Measurements from ENCODE around the gene C12orf42. TPM values are rescaled to one million over a fixed set of nuclear protein-coding genes. Genes with fewer than 3 reads are reported as not detected.

The C12orf42 gene
- total RNA-seq, 3 donors from 2014 or later (not counting 1 experiment from before 2014, with no cell fraction given), result 1.3 to 1.7 (median 1.6) TPM

DNA sequence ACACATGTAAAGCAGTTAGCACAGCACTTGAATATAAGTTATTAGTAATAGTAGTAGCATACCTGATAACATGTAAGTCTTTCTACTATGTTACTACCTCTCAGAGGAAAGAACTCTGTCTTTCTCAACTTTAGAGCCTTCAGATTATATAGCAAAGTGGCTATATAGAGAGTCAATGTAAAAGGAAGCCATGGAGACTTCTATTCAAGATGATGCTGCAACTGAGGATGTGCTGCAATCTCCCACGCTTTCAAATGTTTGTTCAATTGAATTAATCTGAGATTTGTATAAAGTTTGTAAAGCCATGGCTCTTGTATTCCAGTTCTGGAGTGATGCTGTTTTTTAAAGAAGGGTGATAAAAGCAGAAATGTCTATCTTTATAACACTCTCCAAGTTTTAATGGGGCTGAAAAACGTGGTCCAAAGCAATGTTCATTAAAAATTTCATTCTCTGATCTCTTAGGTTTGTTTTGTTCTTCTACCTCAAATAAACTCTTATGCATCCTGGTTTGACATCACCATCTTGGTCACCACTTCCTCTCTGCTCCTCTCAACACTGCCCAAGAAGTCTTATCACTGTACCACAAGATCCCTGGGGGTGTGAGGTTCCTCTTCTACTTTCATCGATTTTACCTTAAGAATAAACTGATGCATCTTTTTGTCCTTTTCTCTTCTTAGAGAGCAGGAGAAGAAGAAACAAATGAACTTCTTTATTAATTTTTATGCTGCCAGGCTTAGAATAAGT lies 40.6 kb downstream of the C12orf42 start:
- H3K27ac Mint-ChIP-seq, result no peak overlapping the region
- Histone ChIP-seq H3K4me3 (ENCODE audit: low read length) (no peak overlapping the region), H3K36me3 (ENCODE audit: control insufficient read depth, insufficient read depth, low read length) (no peaks in the 10 kb centered on the region), H3K27me3 (ENCODE audit: control insufficient read depth, insufficient read depth, low read length) (no peaks in the 10 kb centered on the region), H3K4me1 (ENCODE audit: control insufficient read depth, insufficient read depth, low read length) (peaks cover 2% of the 10 kb centered on the region), H3K27ac (ENCODE audit: low read length) (peak overlapping the region; percentile 47), H3K9me3 (ENCODE audit: control insufficient read depth, insufficient read depth, low read length) (no peaks in the 10 kb centered on the region)
- TF ChIP-seq, protein P1, sequence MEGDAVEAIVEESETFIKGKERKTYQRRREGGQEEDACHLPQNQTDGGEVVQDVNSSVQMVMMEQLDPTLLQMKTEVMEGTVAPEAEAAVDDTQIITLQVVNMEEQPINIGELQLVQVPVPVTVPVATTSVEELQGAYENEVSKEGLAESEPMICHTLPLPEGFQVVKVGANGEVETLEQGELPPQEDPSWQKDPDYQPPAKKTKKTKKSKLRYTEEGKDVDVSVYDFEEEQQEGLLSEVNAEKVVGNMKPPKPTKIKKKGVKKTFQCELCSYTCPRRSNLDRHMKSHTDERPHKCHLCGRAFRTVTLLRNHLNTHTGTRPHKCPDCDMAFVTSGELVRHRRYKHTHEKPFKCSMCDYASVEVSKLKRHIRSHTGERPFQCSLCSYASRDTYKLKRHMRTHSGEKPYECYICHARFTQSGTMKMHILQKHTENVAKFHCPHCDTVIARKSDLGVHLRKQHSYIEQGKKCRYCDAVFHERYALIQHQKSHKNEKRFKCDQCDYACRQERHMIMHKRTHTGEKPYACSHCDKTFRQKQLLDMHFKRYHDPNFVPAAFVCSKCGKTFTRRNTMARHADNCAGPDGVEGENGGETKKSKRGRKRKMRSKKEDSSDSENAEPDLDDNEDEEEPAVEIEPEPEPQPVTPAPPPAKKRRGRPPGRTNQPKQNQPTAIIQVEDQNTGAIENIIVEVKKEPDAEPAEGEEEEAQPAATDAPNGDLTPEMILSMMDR (IDR thresholded peaks at IDR 0.05), result no peak
- intact Hi-C loops (cut with micrococcal nuclease), result no loop called here
- H3K9me3 Mint-ChIP-seq, result peaks cover 0 to 3% of the 10 kb centered on the region in 2 donors
- H3K27me3 Mint-ChIP-seq (ENCODE audit: low read depth in 2 of 2), result no peaks in the 10 kb centered on the region
- no peak overlapping the region for H3K4me3 Mint-ChIP-seq
- H3K4me1 Mint-ChIP-seq, result peaks cover 0 to 9% of the 10 kb centered on the region in 2 donors
- no peaks in the 10 kb centered on the region for H3K36me3 Mint-ChIP-seq
- DNase-seq (peak in 1 of 2 donors; percentile 64), ATAC-seq (peak in 2 of 3 donors; percentile 32 to 41)
- WGBS (ENCODE audit: insufficient coverage), result 35% methylated on average over 2 of the region's 3 CpGs

- Mint-ChIP-seq H3K36me3 (no peaks in the 10 kb centered on the region), H3K9me3 (peaks cover 2 to 6% of the 10 kb centered on the region in 2 donors), H3K27me3 (ENCODE audit: low read depth in 2 of 2) (no peaks in the 10 kb centered on the region), H3K27ac (no peak overlapping the region), H3K4me1 (peaks cover 4 to 11% of the 10 kb centered on the region in 2 donors), H3K4me3 (no peak overlapping the region)
- ATAC-seq (no peak), DNase-seq (no peak)
- H3K9me3 ChIP-seq (ENCODE audit: control insufficient read depth, insufficient read depth, low read length), result no peaks in the 10 kb centered on the region
- no peaks in the 10 kb centered on the region for H3K36me3 ChIP-seq (ENCODE audit: control insufficient read depth, insufficient read depth, low read length)
- H3K27ac ChIP-seq (ENCODE audit: low read length), result no peak overlapping the region
- 50% methylated on average over 2 of the region's 4 CpGs for WGBS (ENCODE audit: insufficient coverage)
- intact Hi-C loops (cut with micrococcal nuclease), result no loop called here
- TF ChIP-seq, protein P1 (IDR thresholded peaks at IDR 0.05), result no peak
- H3K27me3 ChIP-seq (ENCODE audit: control insufficient read depth, insufficient read depth, low read length), result no peaks in the 10 kb centered on the region
- H3K4me1 ChIP-seq (ENCODE audit: control insufficient read depth, insufficient read depth, low read length), result peaks cover 7% of the 10 kb centered on the region
- no peak overlapping the region for H3K4me3 ChIP-seq (ENCODE audit: low read length)
Measured at GRCh38 chr12:103444983-103445382, 50.8 kb downstream of the C12orf42 start.

GRCh38 chr12:103442822-103443221 lies 52.9 kb downstream of the C12orf42 start:
- TF ChIP-seq, protein P1 (IDR thresholded peaks at IDR 0.05), result no peak
- Mint-ChIP-seq H3K4me1 (peaks cover 4 to 11% of the 10 kb centered on the region in 2 donors), H3K27ac (no peak overlapping the region), H3K9me3 (peaks cover 0 to 3% of the 10 kb centered on the region in 2 donors), H3K4me3 (no peak overlapping the region), H3K27me3 (ENCODE audit: low read depth in 2 of 2) (no peaks in the 10 kb centered on the region), H3K36me3 (no peaks in the 10 kb centered on the region)
- Histone ChIP-seq H3K4me1 (ENCODE audit: control insufficient read depth, insufficient read depth, low read length) (peaks cover 7% of the 10 kb centered on the region), H3K9me3 (ENCODE audit: control insufficient read depth, insufficient read depth, low read length) (no peaks in the 10 kb centered on the region), H3K27me3 (ENCODE audit: control insufficient read depth, insufficient read depth, low read length) (no peaks in the 10 kb centered on the region), H3K27ac (ENCODE audit: low read length) (peak overlapping the region; percentile 30), H3K36me3 (ENCODE audit: control insufficient read depth, insufficient read depth, low read length) (no peaks in the 10 kb centered on the region), H3K4me3 (ENCODE audit: low read length) (no peak overlapping the region)
- no peak for DNase-seq
- no peak for ATAC-seq
- intact Hi-C loops (cut with micrococcal nuclease), result no loop called here
- 55% methylated on average over 3 of the region's 3 CpGs for WGBS (ENCODE audit: insufficient coverage)
